ENCODE results near the gene FAM219A.

Gene FAM219A

DNA sequence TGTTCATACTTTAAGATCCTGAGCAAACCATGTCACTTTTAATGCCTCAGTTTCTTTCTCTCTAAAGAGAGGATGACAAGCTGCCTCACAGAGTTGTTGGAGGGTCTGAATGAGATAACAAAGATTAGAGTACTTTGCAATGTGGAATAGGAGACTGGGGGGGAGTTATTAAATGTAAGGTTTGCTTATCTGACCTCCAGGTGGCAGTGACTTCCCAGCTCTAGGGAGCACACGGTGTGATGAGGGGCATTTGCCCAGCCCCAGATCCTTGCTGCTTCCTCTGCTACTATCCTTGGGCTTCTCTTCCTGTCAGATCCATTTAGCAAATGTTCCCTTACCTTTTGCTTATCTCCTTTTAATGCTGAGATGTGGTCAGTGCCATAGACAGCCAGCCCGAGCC lies 33.7 kb upstream of the FAM219A start:
- TF ChIP-seq ZNF335 (tag by site-specific recombination; conservative IDR thresholded peaks at IDR 0.05) (no peak), ZFP69B (tag by site-specific recombination; IDR thresholded peaks at IDR 0.05) (no peak), ZBTB7A (tag by site-specific recombination; IDR thresholded peaks at IDR 0.05; ENCODE audit: low read depth) (no peak), PRDM1 (tag by site-specific recombination; IDR thresholded peaks at IDR 0.05) (no peak), ZNF140 (tag by site-specific recombination; IDR thresholded peaks at IDR 0.05) (no peak), ZNF747 (tag by site-specific recombination; IDR thresholded peaks at IDR 0.05) (no peak), ZNF768 (tag by site-specific recombination; IDR thresholded peaks at IDR 0.05) (no peak), ZNF350 (tag by site-specific recombination; IDR thresholded peaks at IDR 0.05) (no peak), ZSCAN16 (tag by site-specific recombination; IDR thresholded peaks at IDR 0.05) (no peak), ZNF558 (tag by site-specific recombination; IDR thresholded peaks at IDR 0.05) (no peak), ZNF302 (tag by site-specific recombination; IDR thresholded peaks at IDR 0.05; ENCODE audit: low read depth) (no peak), ZBTB1 (tag by site-specific recombination; IDR thresholded peaks at IDR 0.05) (no peak), ZNF571 (tag by site-specific recombination; IDR thresholded peaks at IDR 0.05) (no peak), ZNF623 (tag by site-specific recombination; IDR thresholded peaks at IDR 0.05) (no peak), ZNF664 (tag by site-specific recombination; IDR thresholded peaks at IDR 0.05) (no peak)
- TF ChIP-seq, protein P1, sequence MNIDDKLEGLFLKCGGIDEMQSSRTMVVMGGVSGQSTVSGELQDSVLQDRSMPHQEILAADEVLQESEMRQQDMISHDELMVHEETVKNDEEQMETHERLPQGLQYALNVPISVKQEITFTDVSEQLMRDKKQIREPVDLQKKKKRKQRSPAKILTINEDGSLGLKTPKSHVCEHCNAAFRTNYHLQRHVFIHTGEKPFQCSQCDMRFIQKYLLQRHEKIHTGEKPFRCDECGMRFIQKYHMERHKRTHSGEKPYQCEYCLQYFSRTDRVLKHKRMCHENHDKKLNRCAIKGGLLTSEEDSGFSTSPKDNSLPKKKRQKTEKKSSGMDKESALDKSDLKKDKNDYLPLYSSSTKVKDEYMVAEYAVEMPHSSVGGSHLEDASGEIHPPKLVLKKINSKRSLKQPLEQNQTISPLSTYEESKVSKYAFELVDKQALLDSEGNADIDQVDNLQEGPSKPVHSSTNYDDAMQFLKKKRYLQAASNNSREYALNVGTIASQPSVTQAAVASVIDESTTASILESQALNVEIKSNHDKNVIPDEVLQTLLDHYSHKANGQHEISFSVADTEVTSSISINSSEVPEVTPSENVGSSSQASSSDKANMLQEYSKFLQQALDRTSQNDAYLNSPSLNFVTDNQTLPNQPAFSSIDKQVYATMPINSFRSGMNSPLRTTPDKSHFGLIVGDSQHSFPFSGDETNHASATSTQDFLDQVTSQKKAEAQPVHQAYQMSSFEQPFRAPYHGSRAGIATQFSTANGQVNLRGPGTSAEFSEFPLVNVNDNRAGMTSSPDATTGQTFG (tag by site-specific recombination; IDR thresholded peaks at IDR 0.05; ENCODE audit: borderline replicate concordance) = no peak
- TF ChIP-seq, protein P2, sequence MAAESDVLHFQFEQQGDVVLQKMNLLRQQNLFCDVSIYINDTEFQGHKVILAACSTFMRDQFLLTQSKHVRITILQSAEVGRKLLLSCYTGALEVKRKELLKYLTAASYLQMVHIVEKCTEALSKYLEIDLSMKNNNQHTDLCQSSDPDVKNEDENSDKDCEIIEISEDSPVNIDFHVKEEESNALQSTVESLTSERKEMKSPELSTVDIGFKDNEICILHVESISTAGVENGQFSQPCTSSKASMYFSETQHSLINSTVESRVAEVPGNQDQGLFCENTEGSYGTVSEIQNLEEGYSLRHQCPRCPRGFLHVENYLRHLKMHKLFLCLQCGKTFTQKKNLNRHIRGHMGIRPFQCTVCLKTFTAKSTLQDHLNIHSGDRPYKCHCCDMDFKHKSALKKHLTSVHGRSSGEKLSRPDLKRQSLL (tag by site-specific recombination; IDR thresholded peaks at IDR 0.05) = no peak
- no peaks in the 10 kb centered on the region for H3K4me1 ChIP-seq (ENCODE audit: control insufficient read depth, insufficient read depth, low read length)
- no peaks in the 10 kb centered on the region for H3K36me3 ChIP-seq (ENCODE audit: control insufficient read depth in 2 of 2, insufficient read depth in 1 of 2, low read length in 2 of 2)
- CTCF ChIA-PET = interaction anchor here (0.7 to 2.7 kb wide), 7 partner anchors 10 to 103 kb away, joined by 3 to 18 read pairs (median 3); no protein-coding TSS in a partner anchor
- H3K27ac ChIP-seq (ENCODE audit: extremely low read depth, low read depth, low read length) = no peak overlapping the region
- no peaks in the 10 kb centered on the region for H3K9me3 ChIP-seq (ENCODE audit: control insufficient read depth, insufficient read depth, low read depth, low read length)
- H3K4me3 ChIP-seq (ENCODE audit: low read depth, low read length) = no peak overlapping the region
- POLR2A ChIA-PET = no interaction called here

DNA sequence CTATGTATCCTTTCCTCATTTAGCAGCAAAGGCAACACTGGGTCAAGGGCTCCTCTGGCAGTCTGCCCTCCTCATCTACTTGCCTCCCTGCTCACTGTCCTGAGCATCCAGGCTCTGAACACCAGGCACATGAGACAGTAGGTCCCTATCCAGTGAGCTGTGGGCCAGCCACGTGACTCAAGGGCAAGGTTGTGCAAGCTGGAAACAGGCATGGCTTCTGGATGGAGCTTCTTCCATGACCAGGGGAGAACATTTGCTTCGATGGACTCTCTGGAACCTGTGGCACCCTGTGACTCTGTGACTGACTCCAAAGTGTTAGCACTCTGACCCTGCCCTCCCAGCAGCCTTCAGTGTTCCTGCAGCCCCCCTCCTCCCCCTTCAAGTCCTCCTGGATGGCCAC lies 33.2 kb upstream of the FAM219A start:
- CTCF ChIA-PET = interaction anchor here (0.7 to 2.7 kb wide), 7 partner anchors 10 to 103 kb away, joined by 3 to 18 read pairs (median 3); no protein-coding TSS in a partner anchor
- H3K27ac ChIP-seq (ENCODE audit: extremely low read depth, low read depth, low read length) = no peak overlapping the region
- no peaks in the 10 kb centered on the region for H3K9me3 ChIP-seq (ENCODE audit: control insufficient read depth, insufficient read depth, low read depth, low read length)
- no peaks in the 10 kb centered on the region for H3K36me3 ChIP-seq (ENCODE audit: control insufficient read depth in 2 of 2, insufficient read depth in 1 of 2, low read length in 2 of 2)
- H3K4me1 ChIP-seq (ENCODE audit: control insufficient read depth, insufficient read depth, low read length) = no peaks in the 10 kb centered on the region
- TF ChIP-seq, protein P3, sequence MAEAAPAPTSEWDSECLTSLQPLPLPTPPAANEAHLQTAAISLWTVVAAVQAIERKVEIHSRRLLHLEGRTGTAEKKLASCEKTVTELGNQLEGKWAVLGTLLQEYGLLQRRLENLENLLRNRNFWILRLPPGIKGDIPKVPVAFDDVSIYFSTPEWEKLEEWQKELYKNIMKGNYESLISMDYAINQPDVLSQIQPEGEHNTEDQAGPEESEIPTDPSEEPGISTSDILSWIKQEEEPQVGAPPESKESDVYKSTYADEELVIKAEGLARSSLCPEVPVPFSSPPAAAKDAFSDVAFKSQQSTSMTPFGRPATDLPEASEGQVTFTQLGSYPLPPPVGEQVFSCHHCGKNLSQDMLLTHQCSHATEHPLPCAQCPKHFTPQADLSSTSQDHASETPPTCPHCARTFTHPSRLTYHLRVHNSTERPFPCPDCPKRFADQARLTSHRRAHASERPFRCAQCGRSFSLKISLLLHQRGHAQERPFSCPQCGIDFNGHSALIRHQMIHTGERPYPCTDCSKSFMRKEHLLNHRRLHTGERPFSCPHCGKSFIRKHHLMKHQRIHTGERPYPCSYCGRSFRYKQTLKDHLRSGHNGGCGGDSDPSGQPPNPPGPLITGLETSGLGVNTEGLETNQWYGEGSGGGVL (tag by site-specific recombination; IDR thresholded peaks at IDR 0.05) = no peak
- TF ChIP-seq ZNF133 (tag by site-specific recombination; IDR thresholded peaks at IDR 0.05) (no peak), ZNF211 (tag by site-specific recombination; IDR thresholded peaks at IDR 0.05; ENCODE audit: low read depth) (no peak), ZNF560 (tag by site-specific recombination; IDR thresholded peaks at IDR 0.05; ENCODE audit: borderline replicate concordance) (no peak)
- TF ChIP-seq, protein P2 (tag by site-specific recombination; IDR thresholded peaks at IDR 0.05) = no peak
- TF ChIP-seq, protein P4, sequence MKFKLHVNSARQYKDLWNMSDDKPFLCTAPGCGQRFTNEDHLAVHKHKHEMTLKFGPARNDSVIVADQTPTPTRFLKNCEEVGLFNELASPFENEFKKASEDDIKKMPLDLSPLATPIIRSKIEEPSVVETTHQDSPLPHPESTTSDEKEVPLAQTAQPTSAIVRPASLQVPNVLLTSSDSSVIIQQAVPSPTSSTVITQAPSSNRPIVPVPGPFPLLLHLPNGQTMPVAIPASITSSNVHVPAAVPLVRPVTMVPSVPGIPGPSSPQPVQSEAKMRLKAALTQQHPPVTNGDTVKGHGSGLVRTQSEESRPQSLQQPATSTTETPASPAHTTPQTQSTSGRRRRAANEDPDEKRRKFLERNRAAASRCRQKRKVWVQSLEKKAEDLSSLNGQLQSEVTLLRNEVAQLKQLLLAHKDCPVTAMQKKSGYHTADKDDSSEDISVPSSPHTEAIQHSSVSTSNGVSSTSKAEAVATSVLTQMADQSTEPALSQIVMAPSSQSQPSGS (tag by site-specific recombination; IDR thresholded peaks at IDR 0.05; ENCODE audit: low read depth) = no peak
- POLR2A ChIA-PET = no interaction called here
- no peak overlapping the region for H3K4me3 ChIP-seq (ENCODE audit: low read depth, low read length)

All from HEK293 (cell line).